Testis (tissue), 2 donors: ENCODE data around the gene CDH7.

Source experiments
- POLR2A ChIP-seq: fragments of 450-650 bp; IDR thresholded peaks from one replicate; pipeline ENCODE4 v1.6.1; 2017; ENCODE audit warnings: antibody characterized with exemption, mild to moderate bottlenecking, moderate library complexity
- TF ChIP-seq, protein P1 (sequence below), 3 experiments: fragments of 450-650 bp in 2 of 3; fragments of 200-600 bp in 1 of 3; sonication (generic) in 1 of 3; IDR thresholded peaks; one replicate each; pipeline ENCODE4 v1.5.1; 2016 to 2019; ENCODE audit warnings: antibody characterized with exemption in 3 of 3, mild to moderate bottlenecking in 2 of 3, moderate library complexity in 1 of 3

GRCh38 chr18:65725251-65726050 lies 25.4 kb upstream of the CDH7 start:
- TF ChIP-seq POLR2A: no peak
- TF ChIP-seq, protein P1, sequence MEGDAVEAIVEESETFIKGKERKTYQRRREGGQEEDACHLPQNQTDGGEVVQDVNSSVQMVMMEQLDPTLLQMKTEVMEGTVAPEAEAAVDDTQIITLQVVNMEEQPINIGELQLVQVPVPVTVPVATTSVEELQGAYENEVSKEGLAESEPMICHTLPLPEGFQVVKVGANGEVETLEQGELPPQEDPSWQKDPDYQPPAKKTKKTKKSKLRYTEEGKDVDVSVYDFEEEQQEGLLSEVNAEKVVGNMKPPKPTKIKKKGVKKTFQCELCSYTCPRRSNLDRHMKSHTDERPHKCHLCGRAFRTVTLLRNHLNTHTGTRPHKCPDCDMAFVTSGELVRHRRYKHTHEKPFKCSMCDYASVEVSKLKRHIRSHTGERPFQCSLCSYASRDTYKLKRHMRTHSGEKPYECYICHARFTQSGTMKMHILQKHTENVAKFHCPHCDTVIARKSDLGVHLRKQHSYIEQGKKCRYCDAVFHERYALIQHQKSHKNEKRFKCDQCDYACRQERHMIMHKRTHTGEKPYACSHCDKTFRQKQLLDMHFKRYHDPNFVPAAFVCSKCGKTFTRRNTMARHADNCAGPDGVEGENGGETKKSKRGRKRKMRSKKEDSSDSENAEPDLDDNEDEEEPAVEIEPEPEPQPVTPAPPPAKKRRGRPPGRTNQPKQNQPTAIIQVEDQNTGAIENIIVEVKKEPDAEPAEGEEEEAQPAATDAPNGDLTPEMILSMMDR (IDR thresholded peaks at IDR 0.05): peak in 1 of 3 experiments; percentile 32
